ENCODE data around the gene STAB2.

STAB2 gene

GRCh38 chr12:103793512-103794045 is 206.5 kb downstream of the STAB2 start:
- no peak for TF ChIP-seq FOXP2 (optimal IDR thresholded peaks at IDR 0.05; ENCODE audit: borderline replicate concordance, extremely low read depth, extremely low read length, insufficient read depth)
- no peak for TF ChIP-seq TAF1 (IDR thresholded peaks at IDR 0.05; ENCODE audit: borderline replicate concordance, insufficient read depth, low read length)
- TF ChIP-seq POLR2AphosphoS5 (IDR thresholded peaks at IDR 0.05; ENCODE audit: low read depth, low read length), result no peak
- TF ChIP-seq REST (IDR thresholded peaks at IDR 0.05; ENCODE audit: insufficient read depth in 1 of 2, low read depth in 2 of 2, low read length in 2 of 2), result no peak
- TF ChIP-seq SIN3A (IDR thresholded peaks at IDR 0.05; ENCODE audit: borderline replicate concordance, insufficient read depth, low read length), result no peak

- TF ChIP-seq SIN3A (IDR thresholded peaks at IDR 0.05; ENCODE audit: borderline replicate concordance, insufficient read depth, low read length) (no peak), FOXP2 (optimal IDR thresholded peaks at IDR 0.05; ENCODE audit: borderline replicate concordance, extremely low read depth, extremely low read length, insufficient read depth) (no peak), REST (IDR thresholded peaks at IDR 0.05; ENCODE audit: insufficient read depth in 1 of 2, low read depth in 2 of 2, low read length in 2 of 2) (no peak), POLR2AphosphoS5 (IDR thresholded peaks at IDR 0.05; ENCODE audit: low read depth, low read length) (no peak), TAF1 (IDR thresholded peaks at IDR 0.05; ENCODE audit: borderline replicate concordance, insufficient read depth, low read length) (no peak)
Measured at GRCh38 chr12:103794309-103795213, 207.5 kb downstream of the STAB2 start.

- TF ChIP-seq FOXP2 (optimal IDR thresholded peaks at IDR 0.05; ENCODE audit: borderline replicate concordance, extremely low read depth, extremely low read length, insufficient read depth) (no peak), REST (IDR thresholded peaks at IDR 0.05; ENCODE audit: insufficient read depth in 1 of 2, low read depth in 2 of 2, low read length in 2 of 2) (no peak), POLR2AphosphoS5 (IDR thresholded peaks at IDR 0.05; ENCODE audit: low read depth, low read length) (no peak), SIN3A (IDR thresholded peaks at IDR 0.05; ENCODE audit: borderline replicate concordance, insufficient read depth, low read length) (no peak)
Measured at GRCh38 chr12:103798586-103798985, 211.5 kb downstream of the STAB2 start.

- TF ChIP-seq POLR2AphosphoS5 (IDR thresholded peaks at IDR 0.05; ENCODE audit: low read depth, low read length) (no peak), FOXP2 (optimal IDR thresholded peaks at IDR 0.05; ENCODE audit: borderline replicate concordance, extremely low read depth, extremely low read length, insufficient read depth) (no peak), SIN3A (IDR thresholded peaks at IDR 0.05; ENCODE audit: borderline replicate concordance, insufficient read depth, low read length) (no peak), REST (IDR thresholded peaks at IDR 0.05; ENCODE audit: insufficient read depth in 1 of 2, low read depth in 2 of 2, low read length in 2 of 2) (no peak), TAF1 (IDR thresholded peaks at IDR 0.05; ENCODE audit: borderline replicate concordance, insufficient read depth, low read length) (no peak)
Measured at GRCh38 chr12:103799504-103799856, 212.4 kb downstream of the STAB2 start.
